Measurements from ENCODE around the gene TMEM95.
A peak's percentile ranks its signal among the peaks of the same experiment; 100 is the strongest.

The TMEM95 gene

DNA sequence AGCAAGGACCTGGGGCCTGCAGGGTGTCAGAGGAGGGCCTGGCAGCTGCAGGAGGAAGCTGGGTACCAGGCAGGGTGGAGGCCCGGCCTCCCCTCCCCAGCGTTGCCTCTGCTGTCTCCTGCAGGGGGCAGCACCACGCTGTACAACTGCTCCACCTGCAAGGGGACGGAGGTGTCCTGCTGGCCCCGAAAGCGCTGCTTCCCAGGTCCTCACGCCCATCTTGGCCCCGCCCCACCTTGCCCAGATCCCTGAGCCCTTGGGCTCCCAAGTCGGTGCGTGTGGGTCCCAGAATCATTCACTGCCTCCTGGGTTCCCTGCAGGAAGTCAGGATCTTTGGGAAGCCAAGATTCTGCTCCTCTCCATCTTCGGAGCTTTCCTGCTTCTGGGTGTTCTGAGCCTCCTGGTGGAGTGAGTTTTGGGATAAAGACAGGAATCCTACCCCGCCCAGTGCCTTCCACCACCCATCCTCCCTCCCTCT lies 1.2 kb downstream of the TMEM95 start (continued):
- no peak for TF ChIP-seq ZNF610 (tag by site-specific recombination; IDR thresholded peaks at IDR 0.05; ENCODE audit: borderline replicate concordance)
- peak; percentile 44; the same call in 1 of the 2 replicates for TF ChIP-seq ZNF341 (tag by site-specific recombination; IDR thresholded peaks at IDR 0.05; ENCODE audit: low read depth)
- TF ChIP-seq MZF1 (tag by site-specific recombination; IDR thresholded peaks at IDR 0.05; ENCODE audit: borderline replicate concordance), result no peak
- no peak for TF ChIP-seq ZNF791 (tag by site-specific recombination; IDR thresholded peaks at IDR 0.05)
- TF ChIP-seq, protein P1, sequence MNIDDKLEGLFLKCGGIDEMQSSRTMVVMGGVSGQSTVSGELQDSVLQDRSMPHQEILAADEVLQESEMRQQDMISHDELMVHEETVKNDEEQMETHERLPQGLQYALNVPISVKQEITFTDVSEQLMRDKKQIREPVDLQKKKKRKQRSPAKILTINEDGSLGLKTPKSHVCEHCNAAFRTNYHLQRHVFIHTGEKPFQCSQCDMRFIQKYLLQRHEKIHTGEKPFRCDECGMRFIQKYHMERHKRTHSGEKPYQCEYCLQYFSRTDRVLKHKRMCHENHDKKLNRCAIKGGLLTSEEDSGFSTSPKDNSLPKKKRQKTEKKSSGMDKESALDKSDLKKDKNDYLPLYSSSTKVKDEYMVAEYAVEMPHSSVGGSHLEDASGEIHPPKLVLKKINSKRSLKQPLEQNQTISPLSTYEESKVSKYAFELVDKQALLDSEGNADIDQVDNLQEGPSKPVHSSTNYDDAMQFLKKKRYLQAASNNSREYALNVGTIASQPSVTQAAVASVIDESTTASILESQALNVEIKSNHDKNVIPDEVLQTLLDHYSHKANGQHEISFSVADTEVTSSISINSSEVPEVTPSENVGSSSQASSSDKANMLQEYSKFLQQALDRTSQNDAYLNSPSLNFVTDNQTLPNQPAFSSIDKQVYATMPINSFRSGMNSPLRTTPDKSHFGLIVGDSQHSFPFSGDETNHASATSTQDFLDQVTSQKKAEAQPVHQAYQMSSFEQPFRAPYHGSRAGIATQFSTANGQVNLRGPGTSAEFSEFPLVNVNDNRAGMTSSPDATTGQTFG (tag by site-specific recombination; IDR thresholded peaks at IDR 0.05; ENCODE audit: borderline replicate concordance), result no peak
- no peak for TF ChIP-seq RBAK (tag by site-specific recombination; IDR thresholded peaks at IDR 0.05)
- no peak for TF ChIP-seq ZNF398 (tag by site-specific recombination; IDR thresholded peaks at IDR 0.05)
- no peak for TF ChIP-seq ZNF624 (tag by site-specific recombination; IDR thresholded peaks at IDR 0.05)
- TF ChIP-seq ZNF621 (tag by site-specific recombination; IDR thresholded peaks at IDR 0.05), result no peak
- TF ChIP-seq ZEB2 (tag by site-specific recombination; IDR thresholded peaks at IDR 0.05), result peak; percentile 80
- no peak for TF ChIP-seq ZNF449 (tag by site-specific recombination; IDR thresholded peaks at IDR 0.05)
- peak; percentile 88 for TF ChIP-seq ZNF10 (tag by site-specific recombination; IDR thresholded peaks at IDR 0.05)
- TF ChIP-seq ZNF549 (tag by site-specific recombination; IDR thresholded peaks at IDR 0.05), result no peak
- no peak for TF ChIP-seq ZNF423 (tag by site-specific recombination; IDR thresholded peaks at IDR 0.05)
- TF ChIP-seq ZNF239 (tag by site-specific recombination; IDR thresholded peaks at IDR 0.05), result no peak
- TF ChIP-seq ZNF530 (tag by site-specific recombination; IDR thresholded peaks at IDR 0.05; ENCODE audit: low read depth), result no peak
- TF ChIP-seq ZNF37A (tag by site-specific recombination; IDR thresholded peaks at IDR 0.05), result no peak
- no peak for TF ChIP-seq MEIS1 (CRISPR knock-in tag; IDR thresholded peaks at IDR 0.05; ENCODE audit: borderline replicate concordance)
- TF ChIP-seq, protein P2, sequence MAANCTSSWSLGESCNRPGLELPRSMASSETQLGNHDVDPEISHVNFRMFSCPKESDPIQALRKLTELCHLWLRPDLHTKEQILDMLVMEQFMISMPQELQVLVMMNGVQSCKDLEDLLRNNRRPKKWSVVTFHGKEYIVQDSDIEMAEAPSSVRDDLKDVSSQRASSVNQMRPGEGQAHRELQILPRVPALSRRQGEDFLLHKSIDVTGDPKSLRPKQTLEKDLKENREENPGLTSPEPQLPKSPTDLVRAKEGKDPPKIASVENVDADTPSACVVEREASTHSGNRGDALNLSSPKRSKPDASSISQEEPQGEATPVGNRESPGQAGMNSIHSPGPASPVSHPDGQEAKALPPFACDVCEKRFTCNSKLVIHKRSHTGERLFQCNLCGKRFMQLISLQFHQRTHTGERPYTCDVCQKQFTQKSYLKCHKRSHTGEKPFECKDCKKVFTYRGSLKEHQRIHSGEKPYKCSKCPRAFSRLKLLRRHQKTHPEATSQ (tag by site-specific recombination; IDR thresholded peaks at IDR 0.05), result no peak
- peak; percentile 77; the same call in 1 of the 2 replicates for TF ChIP-seq ZNF391 (tag by site-specific recombination; IDR thresholded peaks at IDR 0.05; ENCODE audit: borderline replicate concordance, low read depth)
- TF ChIP-seq ZNF133 (tag by site-specific recombination; IDR thresholded peaks at IDR 0.05), result no peak
